HEK293T (cell line): ENCODE results near the gene LCOR.

Experiments used
- ARNT ChIP-seq: fragments of 450-650 bp; IDR thresholded peaks from 2 replicates; pipeline ENCODE4 v1.6.1; 2017; ENCODE audit warnings: mild to moderate bottlenecking
- BHLHE40 ChIP-seq: fragments of 450-650 bp; IDR thresholded peaks from 2 replicates; pipeline ENCODE4 v1.6.1; 2016; ENCODE audit warnings: mild to moderate bottlenecking, moderate library complexity, borderline replicate concordance
- CTBP1 ChIP-seq: fragments of 450-650 bp; IDR thresholded peaks from 2 replicates; pipeline ENCODE4 v1.6.1; 2016; ENCODE audit warnings: borderline replicate concordance
- FOXK2 ChIP-seq: fragments of 450-650 bp; IDR thresholded peaks from 2 replicates; pipeline ENCODE4 v1.6.1; 2016; ENCODE audit warnings: mild to moderate bottlenecking
- FOXM1 ChIP-seq: fragments of 450-650 bp; IDR thresholded peaks from 2 replicates; pipeline ENCODE4 v1.6.1; 2017; ENCODE audit warnings: mild to moderate bottlenecking, borderline replicate concordance
- L3MBTL2 ChIP-seq: fragments of 450-650 bp; conservative IDR thresholded peaks from 2 replicates; pipeline ENCODE4 v1.6.1; 2016; ENCODE audit warnings: mild to moderate bottlenecking
- LEF1 ChIP-seq: fragments of 450-650 bp; IDR thresholded peaks from 2 replicates; pipeline ENCODE4 v1.6.1; 2017; ENCODE audit warnings: mild to moderate bottlenecking, borderline replicate concordance
- SP1 ChIP-seq: fragments of 450-650 bp; IDR thresholded peaks from 2 replicates; pipeline ENCODE4 v1.6.1; 2017
- SUZ12 ChIP-seq: fragments of 450-650 bp; IDR thresholded peaks from 2 replicates; pipeline ENCODE4 v1.6.1; 2016; ENCODE audit warnings: mild to moderate bottlenecking
- TARDBP ChIP-seq: fragments of 450-650 bp; IDR thresholded peaks from 2 replicates; pipeline ENCODE4 v1.6.1; 2016
- TF ChIP-seq, protein P1 (sequence below): fragments of 450-650 bp; IDR thresholded peaks from 2 replicates; pipeline ENCODE4 v1.6.1; 2016

GRCh38 chr10:97017474-97017903 is 185.4 kb downstream of the LCOR start:
- no peak for TF ChIP-seq ARNT
- TF ChIP-seq LEF1, result no peak
- TF ChIP-seq FOXK2, result no peak
- no peak for TF ChIP-seq CTBP1
- no peak for TF ChIP-seq SP1
- no peak for TF ChIP-seq FOXM1
- TF ChIP-seq, protein P1, sequence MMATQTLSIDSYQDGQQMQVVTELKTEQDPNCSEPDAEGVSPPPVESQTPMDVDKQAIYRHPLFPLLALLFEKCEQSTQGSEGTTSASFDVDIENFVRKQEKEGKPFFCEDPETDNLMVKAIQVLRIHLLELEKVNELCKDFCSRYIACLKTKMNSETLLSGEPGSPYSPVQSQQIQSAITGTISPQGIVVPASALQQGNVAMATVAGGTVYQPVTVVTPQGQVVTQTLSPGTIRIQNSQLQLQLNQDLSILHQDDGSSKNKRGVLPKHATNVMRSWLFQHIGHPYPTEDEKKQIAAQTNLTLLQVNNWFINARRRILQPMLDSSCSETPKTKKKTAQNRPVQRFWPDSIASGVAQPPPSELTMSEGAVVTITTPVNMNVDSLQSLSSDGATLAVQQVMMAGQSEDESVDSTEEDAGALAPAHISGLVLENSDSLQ, result no peak
- TF ChIP-seq SUZ12, result no peak
- no peak for TF ChIP-seq BHLHE40
- TF ChIP-seq TARDBP, result no peak
- no peak for TF ChIP-seq L3MBTL2
